Panc1 (cell line): ENCODE measurements around the gene TAF6.

Experiments used
- CTCF ChIP-seq: fragments of 450-650 bp; IDR thresholded peaks from 2 replicates; pipeline ENCODE4 v1.5.1; 2017; ENCODE audit warnings: mild to moderate bottlenecking
- POLR2AphosphoS5 ChIP-seq: IDR thresholded peaks from 2 replicates; pipeline ENCODE4 v1.6.1; 2012; ENCODE audit warnings: mild to moderate bottlenecking, low read depth, low read length, moderate library complexity
- REST ChIP-seq, 2 experiments: IDR thresholded peaks; 2 replicates each; pipeline ENCODE4 v1.6.1; 2011 to 2012; ENCODE audit warnings: low read depth in 2 of 2, control low read depth in 1 of 2, low read length in 1 of 2, mild to moderate bottlenecking in 1 of 2, moderate library complexity in 1 of 2; ENCODE audit not compliant: insufficient read depth in 1 of 2

GRCh38 chr7:100098913-100099312 is 20.2 kb downstream of the TAF6 start:
- TF ChIP-seq CTCF = no peak
- no peak for TF ChIP-seq POLR2AphosphoS5
- no peak for TF ChIP-seq REST (IDR thresholded peaks at IDR 0.05; ENCODE audit: insufficient read depth in 1 of 2, low read depth in 2 of 2, low read length in 1 of 2)
